Esophagus muscularis mucosa (tissue), 4 donors: ENCODE data around the gene DTX1. TPM values are rescaled to one million over a fixed set of nuclear protein-coding genes. Genes with fewer than 3 reads are reported as not detected.

Experiments used
- DNase-seq: peaks from one replicate; pipeline ENCODE4 v3.0.0-alpha.2; 2017; ENCODE audit errors: extremely low spot score
- H3K27ac ChIP-seq, 4 donors: fragments of 200-600 bp; sonication (generic); replicated peaks in 1 of 4; 1 replicate in 3 of 4; 2 replicates in 1 of 4; pipeline ENCODE4 v1.5.1; 2016 to 2019; ENCODE audit warnings: mild to moderate bottlenecking in 1 of 4
- H3K27me3 ChIP-seq, 4 donors: fragments of 200-600 bp; sonication (generic); one replicate each; pipeline versions ENCODE4 v1.5.1 to v1.6.0; 2016 to 2019
- H3K36me3 ChIP-seq, 4 donors: fragments of 200-600 bp; sonication (generic); one replicate each; pipeline ENCODE4 v1.5.1; 2016 to 2019
- H3K4me1 ChIP-seq, 4 donors: fragments of 200-600 bp; sonication (generic); one replicate each; pipeline ENCODE4 v1.5.1; 2016 to 2019
- H3K4me3 ChIP-seq, 4 donors: fragments of 200-600 bp; sonication (generic); 1 replicate in 2 of 4; 2 replicates in 2 of 4; pipeline ENCODE4 v1.5.1; 2016 to 2019; ENCODE audit warnings: mild to moderate bottlenecking in 4 of 4, moderate library complexity in 1 of 4
- H3K9me3 ChIP-seq, 4 donors: fragments of 200-600 bp; sonication (generic); 1 replicate in 3 of 4; 2 replicates in 1 of 4; pipeline ENCODE4 v1.5.1; 2016 to 2019
- EP300 ChIP-seq: sonication (generic); formaldehyde crosslinking; IDR thresholded peaks from one replicate; pipeline ENCODE4 v1.6.1; 2017; ENCODE audit warnings: antibody characterized with exemption
- POLR2A ChIP-seq: fragments of 450-650 bp; IDR thresholded peaks from one replicate; pipeline ENCODE4 v1.6.1; 2017; ENCODE audit warnings: antibody characterized with exemption, moderate library complexity, mild to moderate bottlenecking, low read depth
- POLR2AphosphoS5 ChIP-seq, 2 donors: sonication (generic); formaldehyde crosslinking; IDR thresholded peaks; one replicate each; pipeline ENCODE4 v1.6.1; 2017; ENCODE audit warnings: antibody characterized with exemption in 2 of 2
- WGBS: methylation state at CpG from one replicate; pipeline ENCODE4 v1.1.5; 2018; 5-methylcytosine and 5-hydroxymethylcytosine counted together
- intact Hi-C: fragments of 100-400 bp; cut with DNase I; formaldehyde crosslinking; loops from one replicate; pipeline ENCODE4 v1.15.1; 2023
- total RNA-seq, 4 donors: library from RNA; depleted of rRNA; stranded (reverse); fragments of >200 nt; gene quantifications; one replicate each; pipeline versions ENCODE4 v1.1.0 to v1.2.1, GENCODE V29; 2016
- TF ChIP-seq, protein P1 (sequence below), 3 experiments: fragments of 200-600 bp in 2 of 3; fragments of 450-650 bp in 1 of 3; sonication (generic) in 2 of 3; IDR thresholded peaks; one replicate each; pipeline ENCODE4 v1.5.1; 2017 to 2019; ENCODE audit warnings: antibody characterized with exemption in 3 of 3, mild to moderate bottlenecking in 2 of 3, moderate library complexity in 1 of 3

The DTX1 gene
- total RNA-seq, 4 donors from 2014 or later: 3.6 to 6.1 (median 4.9) TPM

DNA sequence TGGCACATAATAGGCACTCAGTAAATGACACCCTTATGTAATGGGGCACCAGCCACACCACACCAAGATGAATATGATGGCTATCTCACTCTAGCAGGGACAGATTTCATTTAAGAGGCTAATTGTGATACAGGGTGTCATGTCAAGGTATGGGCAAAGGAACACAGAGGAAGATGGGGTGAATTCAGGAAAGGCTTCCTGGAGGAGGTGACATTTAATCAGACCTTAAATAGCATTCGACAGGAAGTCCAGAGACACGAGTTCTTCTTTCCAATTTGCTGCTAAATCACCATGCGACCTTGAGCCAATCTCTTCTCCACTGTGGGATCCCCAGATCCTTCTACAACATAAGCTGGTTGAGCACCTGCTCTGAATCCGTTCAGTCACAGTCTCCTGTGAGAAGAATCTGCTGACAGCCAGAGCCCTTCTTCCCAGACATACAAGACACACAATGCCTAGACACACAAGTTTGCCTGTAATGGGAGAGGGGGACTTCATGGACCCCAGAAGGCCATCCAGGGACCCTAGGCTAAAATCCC is 1.5 kb upstream of the DTX1 start:
- DNase-seq: no peak
- Histone ChIP-seq H3K27me3 (peaks cover 0 to 70% (median 22%) of the 10 kb centered on the region in 4 donors), H3K4me3 (no peak overlapping the region), H3K36me3 (no peaks in the 10 kb centered on the region), H3K4me1 (peaks cover 7 to 19% (median 15%) of the 10 kb centered on the region in 4 donors), H3K27ac (no peak overlapping the region), H3K9me3 (no peaks in the 10 kb centered on the region)
- no peak for TF ChIP-seq POLR2AphosphoS5 (IDR thresholded peaks at IDR 0.05)
- TF ChIP-seq POLR2A: no peak
- TF ChIP-seq EP300: no peak
- TF ChIP-seq, protein P1, sequence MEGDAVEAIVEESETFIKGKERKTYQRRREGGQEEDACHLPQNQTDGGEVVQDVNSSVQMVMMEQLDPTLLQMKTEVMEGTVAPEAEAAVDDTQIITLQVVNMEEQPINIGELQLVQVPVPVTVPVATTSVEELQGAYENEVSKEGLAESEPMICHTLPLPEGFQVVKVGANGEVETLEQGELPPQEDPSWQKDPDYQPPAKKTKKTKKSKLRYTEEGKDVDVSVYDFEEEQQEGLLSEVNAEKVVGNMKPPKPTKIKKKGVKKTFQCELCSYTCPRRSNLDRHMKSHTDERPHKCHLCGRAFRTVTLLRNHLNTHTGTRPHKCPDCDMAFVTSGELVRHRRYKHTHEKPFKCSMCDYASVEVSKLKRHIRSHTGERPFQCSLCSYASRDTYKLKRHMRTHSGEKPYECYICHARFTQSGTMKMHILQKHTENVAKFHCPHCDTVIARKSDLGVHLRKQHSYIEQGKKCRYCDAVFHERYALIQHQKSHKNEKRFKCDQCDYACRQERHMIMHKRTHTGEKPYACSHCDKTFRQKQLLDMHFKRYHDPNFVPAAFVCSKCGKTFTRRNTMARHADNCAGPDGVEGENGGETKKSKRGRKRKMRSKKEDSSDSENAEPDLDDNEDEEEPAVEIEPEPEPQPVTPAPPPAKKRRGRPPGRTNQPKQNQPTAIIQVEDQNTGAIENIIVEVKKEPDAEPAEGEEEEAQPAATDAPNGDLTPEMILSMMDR (IDR thresholded peaks at IDR 0.05): no peak
- intact Hi-C loops: no loop called here
- WGBS: 68% methylated on average over 4 of the region's 4 CpGs

DNA sequence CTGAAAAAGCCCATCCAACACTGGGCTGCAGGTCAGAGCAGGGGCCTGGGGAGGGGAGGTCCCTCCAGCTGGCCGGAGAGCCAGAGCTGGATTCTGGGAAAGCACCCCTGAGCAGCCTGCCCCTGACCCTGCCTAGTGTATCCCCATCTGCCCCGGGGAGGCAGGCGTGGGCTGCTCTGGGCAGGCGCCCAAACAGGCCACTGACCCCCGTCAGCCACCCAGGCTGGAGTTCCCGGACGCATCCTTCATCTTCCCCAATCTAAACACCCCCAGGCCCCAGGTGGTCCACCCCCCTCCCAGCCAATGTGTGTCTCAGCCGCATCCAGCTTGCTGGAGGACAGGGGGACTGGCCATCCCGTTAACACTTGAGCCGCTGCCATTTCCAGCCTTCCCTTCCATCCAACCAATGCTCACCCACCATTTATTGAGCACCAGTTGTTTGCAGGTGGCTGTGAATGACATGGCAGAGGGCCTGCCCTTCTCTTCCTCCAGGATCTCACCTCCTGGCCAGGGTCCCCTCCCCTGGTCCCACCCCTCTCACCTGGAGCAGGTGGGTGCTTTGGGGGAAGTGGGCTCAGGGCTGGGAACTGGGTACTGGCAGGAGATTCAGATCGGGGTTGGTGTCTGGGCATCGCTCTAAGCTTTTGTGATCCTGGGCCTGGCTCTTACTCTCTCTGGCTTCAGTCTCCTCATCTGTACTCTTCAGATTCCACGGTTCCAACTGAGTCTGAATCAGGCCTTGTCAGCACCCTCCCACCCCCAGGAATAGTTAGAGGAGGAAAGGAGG is 743 bp upstream of the DTX1 start:
- peaks cover 0 to 73% (median 22%) of the 10 kb centered on the region in 4 donors for H3K27me3 ChIP-seq
- H3K4me1 ChIP-seq: peaks cover 7 to 19% (median 15%) of the 10 kb centered on the region in 4 donors
- no peaks in the 10 kb centered on the region for H3K9me3 ChIP-seq
- H3K36me3 ChIP-seq: no peaks in the 10 kb centered on the region
- no peak overlapping the region for H3K27ac ChIP-seq
- TF ChIP-seq EP300: no peak
- TF ChIP-seq, protein P1 (IDR thresholded peaks at IDR 0.05): no peak
- TF ChIP-seq POLR2A: no peak
- TF ChIP-seq POLR2AphosphoS5 (IDR thresholded peaks at IDR 0.05): no peak
- intact Hi-C loops: no loop called here
- peak overlapping the region in 2 of 4 donors; percentile 54 to 60 for H3K4me3 ChIP-seq
- no peak for DNase-seq
- WGBS: 53% methylated on average over 11 of the region's 13 CpGs

DNA sequence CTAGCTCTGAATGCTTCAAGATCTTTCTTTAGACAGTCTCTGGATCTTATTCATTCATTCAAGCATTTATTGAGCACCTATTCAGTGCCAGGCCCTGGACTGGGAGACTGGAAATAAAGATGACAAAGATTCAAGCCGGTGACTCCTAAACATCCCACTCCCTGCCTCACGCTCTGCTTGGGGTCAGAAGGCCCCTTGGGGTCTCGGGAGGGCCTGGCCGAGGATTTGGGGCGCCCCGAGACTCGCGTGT is 224 bp upstream of the DTX1 start:
- Histone ChIP-seq H3K4me1 (peaks cover 7 to 19% (median 15%) of the 10 kb centered on the region in 4 donors), H3K9me3 (no peaks in the 10 kb centered on the region), H3K27ac (no peak overlapping the region), H3K27me3 (peaks cover 0 to 76% (median 22%) of the 10 kb centered on the region in 4 donors), H3K36me3 (no peaks in the 10 kb centered on the region), H3K4me3 (peak overlapping the region; percentile 48 to 60 (median 53))
- intact Hi-C loops: no loop called here
- WGBS: 12% methylated on average over 7 of the region's 8 CpGs
- DNase-seq: no peak
- no peak for TF ChIP-seq EP300
- TF ChIP-seq POLR2AphosphoS5 (IDR thresholded peaks at IDR 0.05): no peak
- TF ChIP-seq, protein P1 (IDR thresholded peaks at IDR 0.05): no peak
- no peak for TF ChIP-seq POLR2A

DNA sequence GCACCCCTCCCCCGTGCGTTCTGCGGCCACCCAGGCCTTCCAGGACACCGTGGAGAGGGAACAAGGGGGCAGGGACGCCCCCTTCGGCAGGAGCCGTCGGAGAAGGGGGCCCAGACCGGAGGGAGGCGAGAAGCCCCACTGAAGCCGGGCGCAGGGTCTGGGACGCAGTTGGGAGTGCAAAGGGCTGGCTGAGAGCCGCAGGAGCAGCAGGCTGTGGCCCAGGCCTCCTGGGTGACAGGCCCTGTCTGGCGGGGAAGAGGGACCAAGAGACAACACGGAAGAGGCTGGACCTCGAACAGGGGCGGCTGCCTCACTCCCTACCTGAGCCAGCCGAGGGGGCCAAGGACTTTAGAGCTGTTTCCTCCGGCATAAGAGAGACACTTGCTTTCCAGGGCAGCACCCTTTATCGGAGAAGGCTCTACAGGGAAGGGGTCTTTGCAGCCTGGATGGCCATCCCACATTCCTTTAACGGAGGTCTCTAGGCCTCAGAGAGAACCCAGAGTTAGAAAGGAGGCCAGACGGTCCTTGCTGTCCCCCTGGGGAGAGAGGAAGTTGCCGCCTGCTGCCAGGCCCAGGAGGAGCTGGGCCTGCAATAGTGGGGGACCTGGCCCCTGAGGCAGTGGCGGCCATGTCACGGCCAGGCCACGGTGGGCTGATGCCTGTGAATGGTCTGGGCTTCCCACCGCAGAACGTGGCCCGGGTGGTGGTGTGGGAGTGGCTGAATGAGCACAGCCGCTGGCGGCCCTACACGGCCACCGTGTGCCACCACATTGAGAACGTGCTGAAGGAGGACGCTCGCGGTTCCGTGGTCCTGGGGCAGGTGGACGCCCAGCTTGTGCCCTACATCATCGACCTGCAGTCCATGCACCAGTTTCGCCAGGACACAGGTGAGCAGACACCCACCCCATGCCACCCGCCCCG is 1.3 kb downstream of the DTX1 start:
- no peak overlapping the region for H3K27ac ChIP-seq

More for the DNA sequence above, 1.3 kb downstream of the DTX1 start:
- Histone ChIP-seq H3K4me3 (peak overlapping the region; percentile 48 to 60 (median 53)), H3K36me3 (no peaks in the 10 kb centered on the region), H3K9me3 (no peaks in the 10 kb centered on the region), H3K27me3 (peaks cover 0 to 74% (median 23%) of the 10 kb centered on the region in 4 donors), H3K4me1 (peaks cover 7 to 19% (median 15%) of the 10 kb centered on the region in 4 donors)
- DNase-seq: no peak
- intact Hi-C loops: no loop called here
- WGBS: 74% methylated on average over 35 of the region's 44 CpGs
- TF ChIP-seq, protein P1 (IDR thresholded peaks at IDR 0.05): no peak
- no peak for TF ChIP-seq POLR2AphosphoS5 (IDR thresholded peaks at IDR 0.05)
- no peak for TF ChIP-seq EP300
- no peak for TF ChIP-seq POLR2A
